Activated CD8-positive, alpha-beta memory T cell treated with anti-CD3 and anti-CD28 coated beads, Interleukin-2, amount 50 U/mL, for 4 hours (primary cell): Measurements from ENCODE around the gene ANO1.

Experiments used
- DNase-seq: peaks from one replicate; pipeline ENCODE4 v3.0.0-alpha.2; 2020

The ANO1 gene

DNA sequence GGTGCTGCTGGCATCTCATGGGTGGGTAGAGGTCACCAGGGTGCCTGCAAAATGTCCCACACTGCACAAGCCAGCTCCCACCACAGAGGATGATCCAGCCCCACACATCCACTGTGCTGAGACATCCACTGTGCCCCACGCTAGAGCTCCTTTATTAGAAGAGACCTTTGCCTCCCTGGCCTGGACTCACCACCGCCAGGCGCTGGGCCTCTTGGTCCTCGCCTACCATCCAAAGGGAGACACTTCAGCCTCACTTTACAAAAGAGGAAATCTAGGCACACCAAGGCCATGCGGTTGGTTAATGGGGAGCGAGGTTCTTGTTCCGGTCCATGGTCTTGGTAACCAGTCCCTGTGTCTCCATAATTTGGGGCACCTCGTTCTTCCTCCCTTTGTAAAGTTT lies 3.4 kb upstream of the ANO1 start:
- no peak for DNase-seq

DNA sequence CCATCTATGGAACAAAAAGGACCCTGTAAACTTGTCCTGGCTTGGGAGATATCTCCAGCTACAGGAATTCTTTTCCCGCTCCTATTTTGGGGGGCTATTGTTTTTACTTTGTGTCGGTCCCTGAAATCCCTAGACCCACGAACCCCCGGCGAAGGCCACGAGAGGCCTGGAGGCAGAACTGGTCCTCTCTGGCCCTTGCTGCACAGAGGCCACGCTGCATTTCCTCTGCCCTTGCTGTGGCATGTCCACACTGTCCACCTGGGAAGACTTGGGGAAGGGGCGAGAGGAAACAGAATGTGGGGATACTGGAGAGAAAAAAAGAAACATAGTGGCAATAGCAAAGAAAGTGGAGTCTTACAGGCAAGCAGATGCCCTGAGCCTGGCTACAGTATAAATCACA lies 2.3 kb upstream of the ANO1 start:
- no peak for DNase-seq

DNA sequence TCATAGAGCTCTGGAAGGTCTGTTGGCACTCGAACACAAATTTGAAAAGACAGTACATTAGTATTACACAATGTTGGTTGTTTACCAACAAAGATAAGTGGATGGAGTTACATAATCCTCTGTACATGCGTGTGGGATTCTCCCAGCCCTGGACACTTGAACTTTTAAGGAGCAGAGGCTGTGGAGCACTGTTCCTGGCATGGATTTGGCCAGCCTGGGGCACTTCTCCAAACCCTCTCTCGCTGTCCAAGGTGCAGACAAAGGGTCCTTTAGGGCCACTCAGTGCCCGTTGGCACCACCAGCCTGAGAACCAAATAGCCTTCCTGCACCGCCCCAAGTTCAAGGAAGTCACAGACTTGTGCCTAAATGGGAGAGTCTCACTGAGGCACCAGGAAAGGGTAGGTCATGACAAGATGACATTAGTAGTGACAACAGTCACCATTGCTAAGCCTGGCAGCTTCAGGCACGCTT lies 1.6 kb upstream of the ANO1 start:
- no peak for DNase-seq

DNA sequence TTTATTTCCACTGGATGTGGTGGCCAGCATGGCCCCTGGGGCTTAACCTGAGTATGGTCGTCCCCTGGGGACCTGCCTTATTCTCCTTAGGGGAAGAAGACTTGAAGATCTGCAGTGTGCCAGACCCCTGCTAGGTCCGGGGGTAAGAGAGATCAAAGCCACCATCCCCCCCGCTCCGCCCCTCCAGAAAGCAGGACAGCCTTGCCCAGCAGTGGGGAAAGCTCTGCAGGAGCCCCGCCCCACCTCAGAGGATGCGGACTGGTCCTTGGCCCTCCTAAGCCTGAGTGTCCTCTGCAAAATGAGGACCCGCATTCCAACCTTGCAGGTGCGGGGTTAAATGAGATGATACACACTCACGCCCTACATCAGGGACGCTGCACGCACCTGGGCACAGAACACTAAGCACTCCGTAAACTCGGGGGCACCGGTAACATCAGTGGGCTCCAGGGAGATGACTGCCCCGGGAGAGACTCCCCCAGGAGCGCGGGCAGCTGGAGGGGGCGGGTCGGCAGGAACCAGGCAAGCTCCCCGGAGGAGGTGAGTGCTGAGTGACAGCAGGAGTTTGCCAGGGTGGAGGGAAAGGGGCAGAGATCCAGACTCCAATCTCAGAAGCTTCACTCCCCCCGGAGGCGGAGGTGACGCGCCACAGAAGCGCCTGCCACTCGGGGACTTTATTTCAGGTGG lies 564 bp upstream of the ANO1 start:
- DNase-seq, result no peak

DNA sequence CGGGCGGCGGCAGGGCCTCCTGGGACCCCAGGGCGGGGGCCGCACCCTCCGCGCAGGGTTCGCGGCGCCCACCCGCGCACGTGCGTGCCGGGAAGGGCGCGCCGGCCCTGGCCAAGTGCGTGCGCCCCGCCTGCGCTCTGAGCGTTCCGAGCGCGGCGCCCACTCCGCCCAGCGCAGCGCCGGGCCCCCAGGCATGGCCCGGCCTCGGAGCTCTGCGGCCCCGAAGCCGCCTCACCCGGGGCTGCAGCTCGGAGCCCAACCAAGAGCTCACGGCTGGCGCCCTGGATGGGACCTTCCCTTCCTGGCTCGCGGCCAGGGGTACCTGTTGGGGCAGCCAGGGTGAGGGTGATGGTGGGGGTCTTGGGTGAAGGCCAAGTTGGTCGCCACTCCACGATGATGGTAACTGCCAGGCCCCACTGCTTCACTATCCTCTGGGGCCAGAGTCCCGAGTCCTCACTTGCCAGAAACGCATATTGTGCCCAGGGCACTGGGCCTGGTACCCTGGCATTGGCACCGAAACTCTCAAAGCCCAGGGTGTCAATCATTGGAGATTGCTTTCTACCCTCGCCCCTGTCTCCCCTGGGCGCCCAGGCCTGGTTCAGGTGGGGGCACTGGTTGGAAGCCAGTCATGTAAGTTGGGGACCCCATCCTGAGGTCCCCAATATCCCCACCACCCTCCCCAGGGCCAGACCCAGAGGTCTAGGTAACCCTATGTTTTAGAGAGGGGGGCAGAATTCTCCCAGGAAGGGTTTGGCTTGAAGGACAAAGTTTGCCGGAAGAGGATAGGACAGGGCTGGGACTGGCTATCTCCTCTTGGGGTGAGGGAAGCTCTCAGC lies 882 bp downstream of the ANO1 start:
- no peak for DNase-seq

DNA sequence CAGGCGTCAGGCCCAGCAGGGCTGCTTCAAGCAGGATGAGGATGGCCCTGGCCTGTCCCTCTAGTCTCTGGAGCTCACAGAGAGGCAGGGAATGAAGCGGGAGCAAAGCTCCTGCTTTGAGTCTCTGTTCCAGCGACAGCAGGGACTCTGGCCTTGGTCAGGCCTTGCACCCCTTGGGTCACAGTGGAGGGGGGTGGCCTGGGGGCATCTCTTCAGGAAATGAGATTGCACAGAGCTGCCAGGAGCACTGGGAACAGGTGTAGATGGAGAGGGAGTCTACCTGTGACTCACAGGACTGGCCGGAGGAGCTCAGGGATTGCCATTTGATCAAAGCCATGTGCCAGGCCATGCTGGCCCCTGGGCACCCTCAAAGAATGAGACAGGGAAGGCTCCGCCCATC lies 1.6 kb downstream of the ANO1 start:
- DNase-seq, result no peak

DNA sequence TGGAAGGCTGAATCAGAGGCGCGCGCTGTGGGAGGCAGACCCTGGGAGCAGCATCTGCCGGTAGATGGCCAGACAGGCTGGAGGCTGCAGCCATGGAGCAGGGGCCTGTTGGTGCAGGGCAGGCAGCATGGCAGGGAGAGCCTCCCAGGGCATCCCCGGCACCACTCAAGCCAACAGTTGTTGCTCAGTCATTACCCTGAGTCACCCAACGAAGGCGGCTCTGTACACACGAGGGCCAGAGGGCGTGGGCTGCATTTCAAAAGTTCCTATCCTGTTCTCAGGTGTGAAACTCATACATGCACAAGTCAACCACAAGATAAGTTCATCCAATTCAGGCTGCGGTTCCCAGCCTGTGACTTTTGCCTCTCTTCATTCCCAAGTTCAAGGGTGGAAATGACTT lies 2.6 kb downstream of the ANO1 start:
- DNase-seq, result no peak

DNA sequence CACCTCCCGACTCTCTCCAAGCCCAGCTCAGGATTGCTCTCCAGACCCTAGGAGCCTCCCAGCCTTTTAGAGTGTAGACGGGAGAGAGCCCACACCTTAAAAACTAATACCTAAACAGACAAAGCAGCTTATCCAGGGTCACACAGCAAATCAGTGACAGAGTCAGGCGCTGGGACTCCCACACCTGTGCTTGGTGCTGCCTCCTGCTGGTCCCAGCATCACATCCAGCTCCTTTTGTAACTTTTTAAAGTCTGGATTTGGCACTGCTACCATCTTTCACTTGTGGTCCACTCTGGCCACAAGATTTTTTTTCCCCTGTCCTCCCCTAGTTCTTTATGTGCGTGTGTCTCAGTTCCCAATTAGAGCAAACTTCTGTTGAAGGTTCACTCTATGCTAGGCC lies 4.7 kb downstream of the ANO1 start:
- no peak for DNase-seq

DNA sequence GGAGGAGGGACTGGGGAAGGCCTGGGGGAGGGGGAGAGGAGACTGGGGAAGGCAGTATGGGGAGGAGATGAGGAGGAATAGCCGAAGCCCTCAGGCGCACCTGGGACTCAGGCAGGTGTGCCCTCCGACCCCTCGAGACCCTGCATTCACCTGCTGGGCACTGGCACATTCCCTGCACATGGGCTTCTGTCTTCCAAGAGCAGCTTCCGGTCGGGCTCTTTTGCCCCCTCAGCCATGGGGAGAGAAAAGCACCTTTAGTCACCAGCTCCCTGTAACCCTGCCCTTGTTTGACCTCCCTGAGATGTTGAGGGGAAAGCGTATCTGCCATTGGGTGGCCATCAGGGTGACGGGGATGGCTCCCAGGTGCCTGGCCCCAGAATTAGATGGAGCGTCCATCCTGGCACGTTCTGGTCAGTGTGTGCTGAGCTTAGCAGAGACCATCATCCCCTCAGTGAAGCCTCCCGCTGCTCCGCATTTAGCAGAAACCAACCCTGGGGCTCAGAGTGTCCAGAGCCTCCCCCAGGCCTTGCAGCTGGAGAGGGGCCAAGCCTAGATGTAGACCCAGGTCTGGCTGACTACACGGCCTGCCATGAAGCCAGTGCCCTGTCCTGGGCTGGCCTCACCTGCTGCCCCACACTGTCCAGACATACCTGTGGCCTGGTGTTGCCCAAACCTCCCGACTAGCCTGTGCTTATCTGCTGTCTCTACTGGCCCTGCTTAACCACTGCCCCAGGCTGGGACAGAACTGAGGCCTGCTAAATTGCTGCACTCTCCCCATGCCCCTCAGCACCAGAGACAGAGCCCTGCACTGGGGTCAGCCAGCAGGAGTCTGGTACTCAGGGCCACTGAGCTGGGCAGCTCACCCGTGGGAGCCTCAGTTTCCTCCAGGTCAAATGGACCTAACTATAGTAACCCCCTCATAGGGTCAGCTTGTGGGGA lies 6.2 kb downstream of the ANO1 start:
- no peak for DNase-seq

DNA sequence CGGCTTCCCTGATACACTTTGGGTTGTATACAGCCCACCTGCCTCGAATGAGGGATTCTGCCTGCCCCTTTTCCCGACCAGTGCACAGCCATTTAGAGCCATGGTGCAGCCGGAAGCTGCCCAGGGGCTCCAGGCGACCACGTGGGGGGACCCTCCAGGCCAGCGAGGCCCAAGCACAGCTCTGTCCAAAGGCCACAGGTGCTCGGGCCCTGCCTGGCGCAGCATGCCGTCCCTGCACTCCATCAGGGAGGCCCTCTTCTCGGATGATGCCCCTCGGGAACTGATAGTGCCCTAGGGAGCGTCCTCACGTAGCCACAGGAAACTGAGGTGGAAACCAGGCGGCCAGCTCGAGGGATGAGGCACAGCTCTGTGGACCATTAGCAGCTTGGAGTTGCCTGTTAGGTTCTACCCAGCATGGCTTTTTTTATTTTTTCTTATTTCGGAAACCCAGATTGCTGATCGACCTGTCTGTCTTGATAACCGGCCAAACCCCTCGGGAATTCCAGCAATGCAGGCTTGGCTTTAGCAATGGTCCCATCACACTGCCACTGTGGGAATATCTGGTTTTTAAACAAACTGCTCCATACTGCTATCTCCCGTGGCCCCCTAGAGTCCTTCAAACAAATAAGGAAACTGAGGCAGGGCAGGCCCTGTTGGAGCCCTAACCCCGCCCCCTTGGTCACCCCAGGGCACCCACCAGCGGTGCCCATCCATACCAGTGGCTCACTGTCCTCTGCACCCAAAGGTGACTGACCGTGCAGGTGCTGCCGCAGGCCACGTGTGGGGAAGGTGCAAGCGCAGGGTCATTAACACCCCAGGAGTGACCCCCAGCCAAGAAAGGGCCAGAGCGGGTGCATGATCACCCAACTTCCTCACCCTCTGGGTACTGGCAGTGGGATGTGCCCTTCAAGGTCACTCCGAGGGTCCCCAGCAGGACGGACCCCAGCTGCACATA lies 8.0 kb downstream of the ANO1 start:
- no peak for DNase-seq

DNA sequence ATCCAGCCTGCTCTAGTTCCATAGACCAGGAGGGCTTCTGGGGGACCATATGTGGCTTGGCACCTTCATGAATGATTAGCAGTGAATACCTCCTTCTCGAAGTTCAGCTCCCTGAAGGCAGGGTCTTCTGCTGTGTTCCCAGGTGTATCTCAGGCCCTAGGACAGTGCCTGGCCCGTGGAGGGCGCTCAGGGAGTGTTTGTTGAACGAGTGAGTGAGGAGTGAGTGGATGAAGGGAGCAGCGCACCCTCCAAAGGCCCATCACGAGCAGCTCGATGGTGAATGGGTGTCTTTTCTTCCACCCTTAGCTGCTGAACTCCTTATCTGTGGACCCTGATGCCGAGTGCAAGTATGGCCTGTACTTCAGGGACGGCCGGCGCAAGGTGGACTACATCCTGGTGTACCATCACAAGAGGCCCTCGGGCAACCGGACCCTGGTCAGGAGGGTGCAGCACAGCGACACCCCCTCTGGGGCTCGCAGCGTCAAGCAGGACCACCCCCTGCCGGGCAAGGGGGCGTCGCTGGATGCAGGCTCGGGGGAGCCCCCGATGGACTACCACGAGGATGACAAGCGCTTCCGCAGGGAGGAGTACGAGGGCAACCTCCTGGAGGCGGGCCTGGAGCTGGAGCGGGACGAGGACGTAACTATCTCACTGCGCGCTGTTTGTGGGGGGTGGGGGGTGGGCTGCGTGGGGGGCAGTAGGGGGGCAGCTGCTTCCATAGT lies 9.5 kb downstream of the ANO1 start:
- DNase-seq, result no peak

DNA sequence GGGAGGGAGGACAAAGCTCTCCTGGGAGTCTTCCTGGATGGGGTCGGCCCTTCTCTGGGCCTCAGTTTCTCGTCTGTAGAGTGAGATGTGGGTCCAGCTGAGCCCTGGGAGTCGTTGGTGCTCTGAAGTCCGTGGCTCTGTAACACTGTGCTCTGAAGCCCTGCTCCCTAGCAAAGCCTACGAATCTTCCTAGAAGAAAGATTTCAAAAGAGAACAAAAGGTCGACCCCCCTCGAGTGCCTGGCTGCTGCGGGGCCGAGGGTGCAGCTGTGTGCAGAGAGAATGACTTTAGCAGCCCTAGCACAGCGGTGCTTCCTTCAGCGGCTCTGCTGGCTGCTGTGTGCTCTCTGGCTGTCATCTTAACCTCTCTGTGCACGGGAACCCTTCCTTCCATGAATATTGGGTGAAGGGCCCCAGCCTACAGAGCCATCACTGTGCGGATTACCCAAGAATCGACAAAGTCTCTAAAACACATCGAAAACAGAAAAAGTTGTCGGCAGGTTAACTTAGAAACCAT lies 10.7 kb downstream of the ANO1 start:
- no peak for DNase-seq

DNA sequence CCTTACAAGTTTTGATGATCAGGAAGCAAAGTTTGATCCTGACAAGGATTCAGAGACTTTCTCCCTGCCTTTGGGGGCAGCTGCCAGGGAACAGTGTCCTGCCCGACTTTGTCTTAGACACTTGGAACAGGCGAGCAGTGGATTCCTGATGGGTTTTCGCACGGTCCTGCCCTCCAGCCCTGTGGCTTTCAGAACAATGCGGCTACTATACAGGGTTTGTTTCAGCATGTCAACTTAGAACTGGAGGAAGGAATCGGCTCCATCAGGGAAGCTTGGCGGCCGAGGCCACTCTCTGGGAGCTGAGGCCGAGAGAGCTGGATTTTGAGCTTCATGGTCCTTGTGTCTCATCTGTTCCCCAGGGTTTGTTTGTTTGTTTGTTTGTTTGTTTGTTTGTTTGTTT lies 11.5 kb downstream of the ANO1 start:
- DNase-seq, result no peak

DNA sequence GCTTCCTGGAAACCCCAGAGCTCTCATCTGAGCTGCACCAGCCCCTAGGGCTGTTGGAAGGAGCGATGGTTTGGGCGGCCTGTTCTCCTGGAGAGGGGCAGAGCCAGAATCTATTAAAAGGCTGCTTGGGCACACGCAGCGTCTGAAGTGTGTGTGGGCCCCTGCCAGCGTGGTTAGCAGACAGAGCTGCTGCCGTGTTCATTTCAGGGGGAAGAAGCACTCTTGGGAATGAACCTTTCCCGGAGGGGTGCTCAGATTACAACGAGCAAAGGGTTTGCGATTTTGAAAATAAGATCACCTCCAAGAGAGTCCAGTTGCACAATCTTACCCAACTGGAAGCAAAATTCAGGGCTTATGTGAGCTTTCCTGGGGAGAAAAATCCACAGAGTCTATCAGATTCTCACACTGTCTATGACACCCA lies 12.9 kb downstream of the ANO1 start:
- no peak for DNase-seq

DNA sequence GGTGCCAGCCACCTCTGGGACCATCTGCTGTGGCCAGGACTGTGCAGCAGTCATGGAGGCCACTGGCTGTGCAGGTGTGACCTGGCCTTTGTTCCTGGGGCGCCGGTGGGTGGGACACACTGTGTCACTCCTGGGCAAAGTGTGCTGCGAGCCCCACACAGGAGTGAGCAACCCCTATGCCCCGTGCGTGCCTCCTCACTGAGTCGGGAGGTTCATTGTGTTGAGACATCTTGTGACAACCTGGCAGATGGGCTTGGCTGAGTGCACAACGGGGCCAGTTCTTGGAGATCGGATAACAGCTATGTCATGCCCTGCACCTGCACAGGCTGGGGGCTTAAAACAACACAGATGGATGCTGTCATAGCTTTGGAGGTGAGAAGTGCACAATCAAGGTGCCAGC lies 13.5 kb downstream of the ANO1 start:
- DNase-seq, result no peak

DNA sequence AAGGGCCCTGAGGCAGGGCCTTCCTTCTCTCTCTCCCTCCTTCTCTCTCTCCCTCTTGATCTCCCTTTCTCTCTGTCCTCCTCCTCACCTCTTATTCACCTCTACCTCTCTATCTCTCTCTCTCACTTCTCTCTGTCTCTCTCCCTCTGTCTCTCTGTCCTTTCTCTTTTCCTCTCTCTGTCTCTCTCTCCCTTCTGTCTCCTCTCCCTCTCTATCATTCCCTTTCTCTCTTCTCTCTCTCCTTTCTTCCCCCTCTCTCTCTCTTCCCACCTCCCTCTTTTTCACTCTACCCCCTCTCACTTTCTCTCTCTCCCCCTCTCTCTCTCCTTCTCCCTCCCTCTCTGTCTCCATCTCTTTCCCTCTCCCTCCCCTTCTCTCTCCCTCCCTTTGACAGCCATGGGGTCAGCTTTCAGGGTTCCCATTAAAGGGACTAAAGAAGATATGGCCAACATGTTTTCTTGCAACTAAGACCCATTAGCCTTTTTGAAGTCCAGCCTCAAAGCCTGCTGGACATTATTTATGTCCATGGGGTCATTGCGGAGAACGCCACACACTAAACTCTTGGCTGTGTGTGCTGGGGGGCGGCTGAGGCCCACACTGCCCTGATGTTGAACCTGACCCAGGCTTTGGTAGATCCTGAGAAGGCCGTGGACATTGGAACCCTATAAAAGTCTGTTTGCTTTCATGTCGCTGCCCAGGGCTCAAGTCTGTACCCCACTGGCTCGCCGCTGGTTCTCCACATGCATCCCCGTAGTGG lies 15.0 kb downstream of the ANO1 start:
- no peak for DNase-seq

DNA sequence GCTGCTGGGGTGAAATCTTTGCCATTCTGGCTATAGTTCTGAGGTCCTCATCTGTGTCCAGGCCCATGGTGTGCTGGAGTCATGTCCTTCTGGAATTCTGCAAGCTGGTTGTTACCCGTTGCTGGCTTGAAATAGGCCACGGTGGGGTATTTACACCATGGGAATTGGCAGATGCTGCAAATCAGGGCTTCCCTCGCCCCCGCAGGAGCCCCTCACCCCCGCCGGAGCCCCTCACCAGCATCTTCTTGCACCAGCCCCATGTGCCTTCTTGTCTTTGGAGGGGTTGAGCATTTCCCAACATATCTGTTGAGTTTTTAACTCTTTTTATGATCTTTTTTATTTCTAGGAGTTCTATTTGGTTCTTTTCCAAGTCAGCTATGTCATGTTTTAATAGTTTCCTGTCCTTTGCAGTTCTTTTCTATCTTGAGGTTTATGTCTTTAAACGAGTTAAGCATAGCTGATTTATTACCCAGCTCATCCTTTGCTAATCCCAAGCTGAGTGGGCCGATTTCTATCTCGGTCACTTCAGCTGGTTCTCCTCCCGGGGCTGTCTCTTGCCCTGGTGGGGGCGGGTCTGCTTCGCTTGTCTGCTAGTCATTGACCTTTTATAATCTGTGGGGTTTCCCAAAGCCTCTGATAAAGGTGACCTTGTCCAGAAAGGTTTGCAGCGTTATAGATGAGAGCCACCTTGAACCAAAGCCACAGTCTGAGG lies 17.6 kb downstream of the ANO1 start:
- no peak for DNase-seq

DNA sequence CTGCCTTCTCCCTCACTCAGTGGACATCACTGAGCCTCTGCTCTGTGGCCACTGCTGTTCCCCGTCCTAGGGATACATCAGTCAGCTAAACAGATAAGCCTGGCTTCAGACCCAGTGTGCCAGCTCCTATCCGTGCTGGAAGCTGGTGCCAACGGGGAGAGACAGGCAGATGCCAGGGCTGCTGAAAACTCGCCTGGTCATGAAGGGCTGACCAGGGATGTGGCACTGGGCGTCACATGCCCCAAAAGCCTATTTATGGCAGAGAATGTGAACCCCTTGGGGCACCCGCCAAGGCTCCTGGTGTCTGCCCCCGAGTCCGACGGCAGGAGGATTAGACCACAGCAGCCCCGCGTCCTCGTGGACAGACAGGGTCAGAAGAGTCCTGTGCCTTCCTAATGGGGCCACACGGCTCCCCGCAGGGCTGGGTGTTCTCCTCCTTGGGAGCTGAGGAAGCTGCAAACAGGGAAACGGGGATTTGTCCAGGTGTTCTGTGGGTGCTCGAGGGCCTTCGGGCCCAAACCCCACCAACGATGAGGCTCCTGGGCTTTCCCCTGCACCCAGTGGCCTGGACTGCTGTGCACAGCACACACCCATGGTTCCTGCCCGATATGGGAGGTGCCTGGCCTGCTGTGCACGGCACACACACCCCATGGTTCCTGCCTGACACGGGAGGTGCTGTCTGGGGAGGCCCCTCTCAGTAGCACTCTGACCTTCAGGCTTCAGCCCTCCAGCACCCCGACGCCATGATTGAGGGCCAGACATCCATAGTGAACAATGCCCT lies 19.9 kb downstream of the ANO1 start:
- no peak for DNase-seq

DNA sequence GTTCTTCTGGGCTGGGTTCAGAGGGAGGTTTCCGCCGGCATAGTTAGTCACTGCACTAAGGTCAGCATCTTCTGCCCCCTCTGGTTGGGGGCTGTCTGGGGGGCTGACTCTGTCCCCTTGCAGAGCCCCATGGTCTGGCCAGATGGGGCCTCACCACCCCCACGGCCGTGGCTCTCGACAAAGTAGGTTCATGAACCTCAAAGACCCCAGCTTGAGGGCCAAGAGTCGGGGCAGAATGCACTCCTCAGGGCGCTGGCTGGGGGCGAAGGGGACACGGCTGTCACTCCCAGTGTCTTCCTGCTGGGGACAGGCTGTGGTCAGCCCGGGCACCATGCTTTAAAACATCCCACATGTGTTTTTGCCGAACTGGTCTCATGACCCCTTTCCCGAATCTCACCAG lies 20.8 kb downstream of the ANO1 start:
- DNase-seq, result no peak
